C1 segment of cervical spinal cord (tissue), 14 donors: Measurements from ENCODE around the gene C5orf63.
"Not testable (repeated sequence)": the region's sequence is repeated elsewhere in the genome, so short reads cannot be mapped to it uniquely, and the experiment has no call there.

ENCODE experiments used
- DNase-seq, 14 donors: peaks; one replicate each; lab custom pipeline; 2025; lab: John Stamatoyannopoulos, UW

Gene C5orf63

GRCh38 chr5:127072861-127073846 lies at the start of gene C5orf63:
TSS of gene C5orf63 (minus strand) at chr5:127073502. CDS start at chr5:127058995, 14,507 bp downstream.
- peak in 7 of 14 donors; percentile 8 to 47 (median 23) for DNase-seq

- no peak for DNase-seq
These were observed 39.1 kb upstream of the C5orf63 start for GRCh38 chr5:127112347-127112864.

- DNase-seq: no peak
These were observed 37.8 kb upstream of the C5orf63 start for GRCh38 chr5:127111112-127111511.

- not testable (repeated sequence) for DNase-seq
These were observed 35.4 kb upstream of the C5orf63 start for GRCh38 chr5:127108624-127109260.

- no peak for DNase-seq
These were observed 28.6 kb upstream of the C5orf63 start for GRCh38 chr5:127101935-127102334.

- DNase-seq: no peak
These were observed 28.2 kb upstream of the C5orf63 start for GRCh38 chr5:127101533-127101932.

GRCh38 chr5:127098241-127098640 lies 24.9 kb upstream of the C5orf63 start:
- DNase-seq: no peak

GRCh38 chr5:127097278-127097677 lies 24.0 kb upstream of the C5orf63 start:
- no peak for DNase-seq

- DNase-seq: no peak
These were observed 23.2 kb upstream of the C5orf63 start for GRCh38 chr5:127096328-127096993.

- DNase-seq: no peak
These were observed 21.0 kb upstream of the C5orf63 start for GRCh38 chr5:127094161-127094814.

GRCh38 chr5:127092690-127093089 lies 19.4 kb upstream of the C5orf63 start:
- no peak for DNase-seq

- no peak for DNase-seq
These were observed 15.9 kb upstream of the C5orf63 start for GRCh38 chr5:127089191-127089590.

GRCh38 chr5:127088251-127088650 lies 14.9 kb upstream of the C5orf63 start:
- DNase-seq: no peak

GRCh38 chr5:127086589-127086988 lies 13.3 kb upstream of the C5orf63 start:
- DNase-seq: no peak

- no peak for DNase-seq
These were observed 12.5 kb upstream of the C5orf63 start for GRCh38 chr5:127085796-127086195.

- DNase-seq: no peak
These were observed 12.1 kb upstream of the C5orf63 start for GRCh38 chr5:127085371-127085770.

- no peak for DNase-seq
These were observed 11.4 kb upstream of the C5orf63 start for GRCh38 chr5:127084656-127085055.

GRCh38 chr5:127083711-127084110 lies 10.4 kb upstream of the C5orf63 start:
- no peak for DNase-seq

- no peak for DNase-seq
These were observed 6.7 kb upstream of the C5orf63 start for GRCh38 chr5:127079994-127080491.

- DNase-seq: no peak
These were observed 4.1 kb upstream of the C5orf63 start for GRCh38 chr5:127077366-127077765.
